HFFc6 (cell line): ENCODE data around the gene CALHM6. TPM values are rescaled to one million over a fixed set of nuclear protein-coding genes. Genes with fewer than 3 reads are reported as not detected.
"Not testable (repeated sequence)": the region's sequence is repeated elsewhere in the genome, so short reads cannot be mapped to it uniquely, and the experiment has no call there.

ENCODE experiments used
- DNase-seq: peaks from one replicate; pipeline ENCODE4 v3.0.0-alpha.2; 2018
- H3K27ac Mint-ChIP-seq: 2 replicates; pipeline ENCODE4 v1.8.0; 2020; ENCODE audit warnings: mild to moderate bottlenecking, mixed read lengths
- H3K27me3 Mint-ChIP-seq: 2 replicates; pipeline ENCODE4 v1.8.0; 2021; ENCODE audit warnings: mild to moderate bottlenecking, moderate library complexity, mixed read lengths; ENCODE audit not compliant: insufficient read depth
- H3K36me3 Mint-ChIP-seq: 2 replicates; pipeline ENCODE4 v1.8.0; 2021; ENCODE audit warnings: low read depth, mixed read lengths
- H3K4me1 Mint-ChIP-seq: 2 replicates; pipeline ENCODE4 v1.8.0; 2020; ENCODE audit warnings: low read depth, mixed read lengths
- H3K4me3 Mint-ChIP-seq: 2 replicates; pipeline ENCODE4 v1.8.0; 2020; ENCODE audit warnings: mild to moderate bottlenecking, moderate library complexity, mixed read lengths
- H3K9me3 Mint-ChIP-seq: 2 replicates; pipeline ENCODE4 v1.8.0; 2020; ENCODE audit warnings: mild to moderate bottlenecking, mixed read lengths
- total RNA-seq, 6 experiments: library from RNA; stranded (reverse); fragmentation: NEBNext Ultra II Directional; extraction: Animal tissue kit (Norgen Biotek cat#: 25700); gene quantifications; 2 replicates in 1 of 6; 3 replicates in 5 of 6; pipeline ENCODE4 v1.2.3, GENCODE V29; 2021
- TF ChIP-seq, protein P1 (sequence below): fragments of 200-600 bp; sonication (generic); IDR thresholded peaks from 2 replicates; pipeline ENCODE4 v1.5.0; 2021; ENCODE audit warnings: antibody characterized with exemption, mild to moderate bottlenecking

The CALHM6 gene
- total RNA-seq, 6 experiments from 2014 or later = 0.31 to 2.1 (median 1.0) TPM; not detected in 2

DNA sequence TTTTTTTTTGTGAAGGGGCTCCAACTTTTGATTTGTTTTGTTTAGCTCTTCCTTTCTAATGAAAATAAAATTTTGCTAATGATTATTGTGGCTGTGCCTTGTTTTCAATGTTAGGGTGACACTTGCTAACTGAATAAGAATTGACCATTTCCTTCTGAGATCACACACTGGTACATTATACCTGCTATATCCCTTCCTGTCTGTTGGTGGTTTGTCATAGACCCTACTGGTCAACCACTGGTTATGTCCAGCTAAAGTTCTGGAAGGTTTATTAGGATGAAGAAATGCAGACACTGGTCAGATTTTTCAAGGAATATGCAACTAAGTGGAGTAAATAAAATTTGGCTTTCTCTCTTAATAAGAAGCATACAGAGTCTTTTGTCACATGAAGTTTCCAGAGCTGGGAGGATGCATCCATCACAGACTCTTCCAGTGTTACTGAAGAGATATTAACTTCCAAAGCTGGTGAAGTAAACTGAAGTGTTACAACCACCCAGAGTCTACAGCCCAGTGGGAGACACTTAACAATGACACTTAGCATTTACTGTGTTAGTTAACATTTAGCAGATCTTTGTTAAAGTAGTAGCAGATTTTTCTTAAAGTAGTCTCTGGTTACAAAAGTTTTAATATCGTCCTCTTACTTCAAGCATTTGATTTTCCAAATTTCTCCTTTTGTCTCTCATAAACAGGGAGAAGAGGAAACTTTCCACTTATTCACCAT, 30.6 kb downstream of the CALHM6 start:
- Mint-ChIP-seq H3K36me3 (no peaks in the 10 kb centered on the region), H3K4me1 (no peaks in the 10 kb centered on the region), H3K27ac (no peak overlapping the region), H3K4me3 (no peak overlapping the region), H3K9me3 (no peaks in the 10 kb centered on the region; the same call in none of the 2 replicates), H3K27me3 (peaks cover 13% of the 10 kb centered on the region)
- TF ChIP-seq, protein P1, sequence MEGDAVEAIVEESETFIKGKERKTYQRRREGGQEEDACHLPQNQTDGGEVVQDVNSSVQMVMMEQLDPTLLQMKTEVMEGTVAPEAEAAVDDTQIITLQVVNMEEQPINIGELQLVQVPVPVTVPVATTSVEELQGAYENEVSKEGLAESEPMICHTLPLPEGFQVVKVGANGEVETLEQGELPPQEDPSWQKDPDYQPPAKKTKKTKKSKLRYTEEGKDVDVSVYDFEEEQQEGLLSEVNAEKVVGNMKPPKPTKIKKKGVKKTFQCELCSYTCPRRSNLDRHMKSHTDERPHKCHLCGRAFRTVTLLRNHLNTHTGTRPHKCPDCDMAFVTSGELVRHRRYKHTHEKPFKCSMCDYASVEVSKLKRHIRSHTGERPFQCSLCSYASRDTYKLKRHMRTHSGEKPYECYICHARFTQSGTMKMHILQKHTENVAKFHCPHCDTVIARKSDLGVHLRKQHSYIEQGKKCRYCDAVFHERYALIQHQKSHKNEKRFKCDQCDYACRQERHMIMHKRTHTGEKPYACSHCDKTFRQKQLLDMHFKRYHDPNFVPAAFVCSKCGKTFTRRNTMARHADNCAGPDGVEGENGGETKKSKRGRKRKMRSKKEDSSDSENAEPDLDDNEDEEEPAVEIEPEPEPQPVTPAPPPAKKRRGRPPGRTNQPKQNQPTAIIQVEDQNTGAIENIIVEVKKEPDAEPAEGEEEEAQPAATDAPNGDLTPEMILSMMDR = no peak
- no peak for DNase-seq

DNA sequence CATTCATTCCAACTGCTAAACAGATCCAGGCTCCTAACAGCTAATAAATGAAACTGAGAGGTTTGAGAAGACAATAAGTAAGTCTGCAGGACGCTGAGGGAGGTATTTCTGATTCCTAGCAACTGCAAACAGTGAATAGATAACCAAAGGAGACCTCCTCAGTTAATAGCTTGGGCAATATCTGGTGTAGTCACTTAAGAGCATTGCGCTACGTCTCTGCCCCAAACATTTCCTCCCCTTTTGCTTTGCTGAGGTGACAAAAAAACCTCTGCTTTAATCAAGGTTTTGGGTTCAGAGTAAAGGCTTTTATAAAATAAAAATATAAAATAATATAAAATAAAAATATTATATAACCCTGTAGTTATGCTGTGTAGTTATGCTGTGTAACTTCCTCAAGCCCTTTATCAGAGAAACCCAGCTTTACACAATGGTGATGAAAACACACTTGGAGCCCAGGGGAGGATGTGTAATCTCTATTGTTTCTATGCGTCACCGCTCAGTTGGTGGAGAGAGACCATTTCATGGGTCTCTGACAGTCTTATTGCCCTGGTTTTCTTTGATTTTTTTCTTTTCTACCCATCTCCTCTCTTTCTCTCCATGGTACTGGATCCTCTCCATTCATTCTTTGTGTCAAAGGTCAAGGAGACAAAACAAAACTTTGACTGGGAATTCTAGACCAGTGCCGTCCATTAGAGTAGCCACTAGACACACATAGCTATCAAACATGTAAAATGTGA, 31.3 kb downstream of the CALHM6 start:
- H3K27me3 Mint-ChIP-seq = peaks cover 13% of the 10 kb centered on the region
- DNase-seq = no peak
- TF ChIP-seq, protein P1 = no peak
- H3K27ac Mint-ChIP-seq = no peak overlapping the region
- no peaks in the 10 kb centered on the region for H3K4me1 Mint-ChIP-seq
- no peaks in the 10 kb centered on the region; the same call in none of the 2 replicates for H3K9me3 Mint-ChIP-seq
- no peaks in the 10 kb centered on the region for H3K36me3 Mint-ChIP-seq
- no peak overlapping the region for H3K4me3 Mint-ChIP-seq

DNA sequence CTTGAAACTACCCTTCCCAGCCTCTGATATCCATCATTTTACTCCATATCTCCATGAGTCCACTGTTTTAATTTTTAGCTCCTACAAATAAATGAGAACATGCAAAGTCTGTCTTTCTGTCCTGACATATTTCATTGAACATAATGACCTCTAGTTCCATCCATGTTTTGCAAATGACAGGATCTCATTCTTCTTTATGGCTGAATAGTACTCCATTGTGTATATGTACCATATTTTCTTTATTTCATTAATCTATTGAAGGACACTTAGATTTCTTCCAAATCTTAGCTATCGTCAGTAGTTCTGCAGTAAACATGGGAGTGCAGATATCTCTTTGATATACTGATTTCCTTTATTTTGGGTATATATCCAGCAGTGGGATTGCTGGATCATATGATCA, 34.0 kb downstream of the CALHM6 start:
- H3K27ac Mint-ChIP-seq, H3K36me3 Mint-ChIP-seq, DNase-seq, H3K27me3 Mint-ChIP-seq, H3K9me3 Mint-ChIP-seq, H3K4me1 Mint-ChIP-seq, H3K4me3 Mint-ChIP-seq: not testable (repeated sequence)

DNA sequence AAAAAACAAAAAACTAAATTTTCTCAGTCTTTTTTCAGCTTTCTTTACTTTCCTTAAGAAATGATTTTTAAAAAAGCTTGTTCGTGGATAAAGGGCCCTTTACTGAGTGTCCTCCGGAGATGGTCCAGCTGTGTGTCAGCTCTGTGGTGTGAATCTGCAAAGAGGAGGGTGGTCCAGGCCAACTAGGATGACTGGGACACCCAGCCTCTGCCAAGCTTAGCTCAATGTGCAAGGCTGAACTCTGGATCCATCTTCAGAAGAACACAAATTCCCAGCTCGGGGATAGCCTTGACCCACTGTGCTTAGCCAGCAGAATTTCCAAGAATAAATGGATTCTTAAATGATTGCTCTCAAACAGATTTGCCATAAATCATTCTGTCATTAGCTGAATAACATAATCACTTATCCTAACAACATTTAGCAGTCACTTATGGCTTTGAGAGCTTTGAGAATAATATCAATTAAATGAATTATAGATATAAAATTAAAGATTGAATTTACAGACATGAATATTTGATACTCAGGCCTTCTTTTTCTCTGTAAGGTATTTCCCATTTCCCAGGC, 36.0 kb downstream of the CALHM6 start:
- DNase-seq = no peak
- peaks cover 4% of the 10 kb centered on the region; the same call in 1 of the 2 replicates for H3K36me3 Mint-ChIP-seq
- peaks cover 12% of the 10 kb centered on the region for H3K27me3 Mint-ChIP-seq

DNA sequence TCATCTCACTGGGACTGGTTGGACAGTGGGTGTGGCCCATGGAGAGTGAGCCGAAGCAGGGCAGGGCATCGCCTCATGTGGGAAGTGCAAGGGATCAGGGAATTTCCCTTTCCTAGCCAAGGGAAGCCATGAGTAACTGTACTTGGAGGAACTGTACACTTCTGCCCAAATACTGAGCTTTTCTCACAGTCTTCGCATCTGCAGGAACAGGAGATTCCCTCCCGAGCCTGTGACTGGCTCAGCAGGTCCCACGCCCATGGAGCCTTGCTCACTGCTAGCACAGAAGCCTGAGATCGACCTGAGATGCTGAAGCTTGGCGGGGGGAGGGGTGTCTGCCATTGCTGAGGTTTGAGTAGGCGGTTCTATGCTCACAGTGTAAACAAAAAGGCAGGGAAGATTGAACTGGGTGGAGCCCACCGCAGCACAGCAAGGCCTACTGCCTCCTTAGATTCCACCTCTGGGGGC, 39.8 kb downstream of the CALHM6 start:
- no peak for DNase-seq
- H3K9me3 Mint-ChIP-seq = peaks cover 18% of the 10 kb centered on the region

More for the DNA sequence above, 36.0 kb downstream of the CALHM6 start:
- Mint-ChIP-seq H3K4me1 (no peaks in the 10 kb centered on the region), H3K4me3 (no peak overlapping the region), H3K27ac (no peak overlapping the region), H3K9me3 (no peaks in the 10 kb centered on the region)
- TF ChIP-seq, protein P1 = no peak

More for the DNA sequence above, 39.8 kb downstream of the CALHM6 start:
- Mint-ChIP-seq H3K4me3 (no peak overlapping the region), H3K27me3 (peaks cover 13% of the 10 kb centered on the region), H3K36me3 (peaks cover 17% of the 10 kb centered on the region), H3K27ac (no peak overlapping the region), H3K4me1 (no peaks in the 10 kb centered on the region)
- TF ChIP-seq, protein P1 = no peak
